Fibroblast of skin of left quadriceps (primary cell): ENCODE measurements around the gene NACC1.
"Not testable (repeated sequence)": the region's sequence is repeated elsewhere in the genome, so short reads cannot be mapped to it uniquely, and the experiment has no call there.

Experiments used
- DNase-seq, 2 experiments: peaks; one replicate each; pipeline ENCODE4 v3.0.0-alpha.2; 2013; ENCODE audit warnings: low read depth in 2 of 2

NACC1 gene

GRCh38 chr19:13164343-13165161 lies 46.5 kb downstream of the NACC1 start:
- DNase-seq: no peak

DNA sequence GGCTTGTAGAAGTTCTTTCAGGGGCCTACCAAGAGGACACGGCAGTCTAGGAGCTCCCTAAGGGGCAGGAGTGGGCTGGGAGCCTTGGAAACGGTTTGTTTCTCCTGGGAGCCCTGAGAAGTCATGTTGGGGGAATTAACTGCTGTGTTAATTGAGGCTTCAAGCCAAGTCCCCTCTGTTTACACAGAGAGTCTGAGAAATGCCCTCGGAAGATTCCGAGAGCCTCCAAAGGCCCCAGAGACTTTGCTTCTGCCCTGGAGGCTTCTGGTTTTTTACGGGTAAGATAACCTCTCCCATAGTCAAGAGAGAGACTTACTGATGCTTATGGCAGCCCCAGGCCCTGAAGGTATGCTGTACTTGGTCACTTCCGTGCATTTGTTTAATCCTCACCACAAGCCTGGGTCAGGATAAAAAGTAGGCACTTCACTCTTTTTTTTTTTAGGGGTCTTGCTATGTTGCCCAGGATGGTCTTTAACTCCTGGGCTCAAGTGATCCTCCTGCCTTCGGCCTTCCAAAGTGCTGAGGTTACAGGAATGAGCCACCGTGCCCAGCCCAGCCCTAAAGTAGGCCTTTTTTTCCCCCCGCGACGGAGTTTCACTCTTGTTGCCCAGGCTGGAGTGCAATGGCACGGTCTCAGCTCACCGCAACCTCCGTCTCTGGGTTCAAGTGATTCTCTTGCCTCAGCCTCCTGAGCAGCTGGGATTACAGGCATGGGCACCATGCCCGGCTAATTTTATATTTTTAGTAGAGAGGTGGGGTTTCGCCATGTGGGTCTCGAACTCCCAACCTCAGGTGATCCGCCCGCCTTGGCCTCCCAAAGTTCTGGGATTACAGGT lies 47.3 kb downstream of the NACC1 start:
- no peak for DNase-seq

GRCh38 chr19:13166151-13166550 lies 48.1 kb downstream of the NACC1 start:
- not testable (repeated sequence) for DNase-seq

DNA sequence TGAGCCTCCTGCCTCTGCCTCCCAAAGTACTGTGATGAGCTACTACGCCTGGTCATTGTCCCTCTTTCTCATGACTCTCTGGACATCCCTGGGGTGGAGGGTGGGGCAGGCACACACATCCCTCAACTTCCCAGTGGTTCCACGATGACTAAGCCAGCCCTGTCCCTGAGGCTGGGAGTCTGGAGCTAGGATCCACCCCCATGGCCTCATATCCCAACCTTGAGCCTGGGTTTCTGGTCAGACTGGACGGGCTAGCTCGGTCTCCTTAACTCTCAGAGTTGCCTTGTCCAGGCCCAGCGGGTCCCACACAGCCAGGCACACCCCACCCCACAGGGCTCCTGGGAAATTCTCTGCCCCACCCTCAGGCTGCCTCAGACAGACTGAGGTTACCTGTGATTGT lies 51.7 kb downstream of the NACC1 start:
- DNase-seq: no peak

DNA sequence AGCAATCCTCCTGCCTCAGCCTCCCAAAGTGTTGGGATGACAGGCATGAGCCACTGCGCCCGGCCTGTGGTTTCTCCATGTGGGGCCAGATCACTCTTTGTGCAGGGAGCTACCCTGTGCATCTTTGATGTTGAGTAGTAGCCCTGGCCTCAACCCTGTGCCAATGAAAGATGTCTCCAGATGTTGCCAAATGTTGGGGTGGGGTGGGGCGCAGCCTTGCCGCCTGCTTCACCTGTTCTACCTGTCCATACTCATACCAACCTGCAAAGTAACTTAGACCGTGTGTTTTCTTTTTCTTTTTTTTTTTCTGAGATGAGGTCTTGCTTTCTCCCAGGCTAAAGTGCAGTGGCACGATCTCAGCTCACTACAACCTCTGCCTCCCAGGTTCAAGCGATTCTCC lies 53.1 kb downstream of the NACC1 start:
- no peak for DNase-seq

DNA sequence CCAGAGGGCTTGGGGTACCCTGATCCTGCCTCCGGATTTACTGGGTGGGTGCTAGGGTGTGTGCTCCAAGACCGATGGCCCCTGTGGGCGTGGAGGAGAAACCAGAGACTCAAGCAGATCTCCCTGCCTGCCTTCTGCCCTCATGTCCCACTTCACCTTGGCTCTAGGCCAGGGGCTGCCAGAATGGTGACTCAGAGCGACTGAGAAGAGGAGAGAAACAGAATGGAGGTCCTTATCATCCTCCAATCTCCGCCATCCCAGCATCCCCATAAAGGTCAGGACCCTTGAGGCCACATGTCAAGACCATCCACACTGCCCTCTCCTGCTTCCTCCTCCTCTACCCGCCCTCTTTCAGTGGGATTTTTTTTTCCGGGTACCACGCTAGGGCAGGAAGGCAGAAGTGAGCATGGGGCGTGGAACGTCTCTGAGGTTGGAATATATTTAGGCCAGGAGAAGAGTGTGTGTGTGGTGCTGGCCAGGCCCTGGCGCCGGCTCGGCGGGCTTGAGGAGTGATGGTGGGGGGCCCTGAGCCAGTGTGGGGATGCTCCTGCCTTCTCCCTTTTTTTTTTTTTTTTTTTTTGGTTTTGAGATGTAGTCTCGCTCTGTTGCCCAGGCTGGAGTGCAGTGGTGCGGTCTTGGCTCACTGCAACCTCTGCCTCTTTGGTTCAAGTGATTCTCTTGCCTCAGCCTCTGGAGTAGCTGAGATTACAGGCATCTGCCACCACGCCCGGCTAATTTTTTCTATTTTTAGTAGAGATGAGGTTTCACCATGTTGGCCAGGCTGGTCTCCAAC lies 54.5 kb downstream of the NACC1 start:
- DNase-seq: peak; percentile 52 to 64

DNA sequence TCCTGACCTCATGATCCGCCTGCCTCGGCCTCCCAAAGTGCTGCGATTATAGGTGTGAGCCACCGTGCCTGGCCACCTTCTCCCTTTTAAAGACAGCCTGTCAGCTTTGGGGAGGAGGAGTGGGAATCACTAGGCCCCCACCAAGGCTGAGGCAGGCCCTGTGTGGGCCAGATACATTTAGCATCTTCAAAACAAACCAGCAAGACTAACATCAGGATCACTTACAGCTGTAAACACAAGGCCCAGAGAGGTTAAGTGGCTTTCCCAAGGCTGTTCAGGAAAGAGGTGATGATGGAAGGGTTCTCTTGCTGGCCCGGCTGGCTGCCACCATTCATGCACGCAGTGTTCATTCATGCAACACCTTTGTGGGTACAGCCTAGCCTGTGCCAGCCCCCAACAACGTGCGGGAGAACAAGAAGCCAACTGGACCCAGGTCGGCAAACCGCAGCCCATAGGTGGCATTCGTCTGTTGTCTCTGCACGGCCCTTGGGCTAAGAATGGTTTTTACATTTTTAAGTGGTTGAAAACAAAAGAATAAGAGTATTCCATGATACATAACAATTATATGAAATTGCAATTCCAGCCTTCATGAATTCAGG lies 55.2 kb downstream of the NACC1 start:
- DNase-seq: no peak

- DNase-seq: no peak
Measured at GRCh38 chr19:13176345-13176744, 58.3 kb downstream of the NACC1 start.

GRCh38 chr19:13177584-13177983 lies 59.5 kb downstream of the NACC1 start:
- DNase-seq: not testable (repeated sequence)

GRCh38 chr19:13178291-13178690 lies 60.2 kb downstream of the NACC1 start:
- not testable (repeated sequence) for DNase-seq

DNA sequence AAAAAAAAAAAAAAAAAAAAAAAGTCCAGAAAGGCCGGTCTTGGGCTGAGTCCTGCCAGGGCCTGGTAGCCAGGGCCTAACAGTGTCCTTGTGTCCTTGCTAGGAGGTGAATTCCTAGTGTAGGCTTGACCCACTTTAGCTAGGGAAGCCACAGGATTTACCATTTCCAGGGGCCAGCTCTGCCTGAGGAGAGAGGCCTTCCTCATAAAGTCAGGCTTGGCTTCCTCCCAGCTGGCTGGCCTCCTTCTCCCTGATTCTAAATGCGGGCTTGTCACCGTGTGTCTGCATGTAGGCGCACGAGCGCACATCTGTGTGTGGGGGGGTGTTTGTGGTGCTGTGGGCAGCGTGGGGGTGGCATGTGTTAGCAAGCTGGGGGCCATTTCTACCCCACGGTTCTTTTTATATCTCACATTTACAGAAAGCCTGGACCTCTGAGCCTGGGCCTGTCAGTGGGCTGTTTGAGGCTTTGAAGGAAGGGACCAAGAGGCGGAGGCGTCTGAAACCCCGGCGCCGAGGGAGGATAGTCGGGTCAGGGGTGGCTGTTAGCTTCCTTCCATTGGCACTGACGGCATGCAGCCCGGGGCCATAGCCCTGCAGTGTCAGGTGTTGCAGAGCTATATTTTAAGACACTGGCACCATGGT lies 63.8 kb downstream of the NACC1 start:
- peak; percentile 37 for DNase-seq

DNA sequence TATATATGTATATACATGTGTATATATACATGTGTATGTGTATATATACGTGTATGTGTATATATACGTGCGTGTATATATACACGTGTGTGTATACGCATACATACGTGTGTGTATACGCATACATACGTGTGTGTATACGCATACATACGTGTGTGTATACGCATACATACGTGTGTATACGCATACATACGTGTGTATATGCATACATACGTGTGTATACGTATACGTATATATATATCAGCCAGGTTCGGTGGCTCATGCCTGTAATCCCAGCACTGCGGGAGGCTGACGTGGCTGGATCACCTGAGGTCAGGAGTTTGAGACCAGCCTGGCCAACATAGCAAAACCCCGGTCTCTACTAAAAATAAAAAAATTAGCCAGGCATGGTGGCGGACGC lies 66.9 kb downstream of the NACC1 start:
- DNase-seq: not testable (repeated sequence)

GRCh38 chr19:13185763-13186657 lies 67.9 kb downstream of the NACC1 start:
- not testable (repeated sequence) for DNase-seq

DNA sequence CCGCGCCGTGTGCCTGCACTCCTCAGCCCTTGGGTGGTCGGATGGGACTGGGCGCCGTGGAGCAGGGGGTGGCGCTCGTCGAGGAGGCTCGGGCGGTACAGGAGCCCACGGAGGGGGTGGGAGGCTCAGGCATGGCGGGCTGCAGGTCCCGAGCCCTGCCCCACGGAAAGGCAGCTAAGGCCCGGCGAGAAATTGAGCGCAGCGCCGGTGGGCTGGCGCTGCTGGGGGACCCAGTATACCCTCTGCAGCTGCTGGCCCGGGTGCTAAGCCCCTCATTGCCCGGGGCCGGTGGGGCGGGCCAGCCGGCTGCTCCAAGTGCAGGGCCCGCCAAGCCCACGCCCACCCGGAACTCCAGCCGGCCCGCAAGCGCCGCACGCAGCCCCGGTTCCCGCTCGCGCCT lies 68.6 kb downstream of the NACC1 start:
- not testable (repeated sequence) for DNase-seq

- no peak for DNase-seq
Measured at GRCh38 chr19:13187419-13187818, 69.4 kb downstream of the NACC1 start.

GRCh38 chr19:13189600-13189999 lies 71.5 kb downstream of the NACC1 start:
- DNase-seq: no peak
